Measurements from ENCODE around the gene ETV7.

ETV7 gene

GRCh38 chr6:36387440-36388303 is at the start of gene ETV7:
ETV7 (minus strand) TSS chr6:36387669; CDS start chr6:36387541, 128 bp downstream.
- no peaks in the 10 kb centered on the region; the same call in 1 of the 2 replicates for H3K27me3 ChIP-seq (replicated peaks; ENCODE audit: control insufficient read depth, insufficient read depth, low read length)
- H3K4me3 ChIP-seq (replicated peaks; ENCODE audit: low read depth, low read length), result peak within 1 kb of the TSS; percentile 64
- H3K36me3 ChIP-seq (ENCODE audit: control insufficient read depth, insufficient read depth, low read length), result no peaks in the 10 kb centered on the region
- peak; percentile 56 for DNase-seq (ENCODE audit: extremely low read depth, insufficient read length)
- no peak for TF ChIP-seq CTCF (IDR thresholded peaks at IDR 0.05; ENCODE audit: insufficient read depth, low read length, poor library complexity, severe bottlenecking)

GRCh38 chr6:36436466-36436865 is 49.0 kb upstream of the ETV7 start:
- Histone ChIP-seq H3K4me3 (replicated peaks; ENCODE audit: low read depth, low read length) (no peak overlapping the region), H3K36me3 (ENCODE audit: control insufficient read depth, insufficient read depth, low read length) (no peaks in the 10 kb centered on the region), H3K27me3 (replicated peaks; ENCODE audit: control insufficient read depth, insufficient read depth, low read length) (no peaks in the 10 kb centered on the region)
- no peak for DNase-seq (ENCODE audit: extremely low read depth, insufficient read length)
- TF ChIP-seq CTCF (IDR thresholded peaks at IDR 0.05; ENCODE audit: insufficient read depth, low read length, poor library complexity, severe bottlenecking), result no peak

GRCh38 chr6:36432151-36432671 is 44.7 kb upstream of the ETV7 start:
- Histone ChIP-seq H3K27me3 (replicated peaks; ENCODE audit: control insufficient read depth, insufficient read depth, low read length) (no peaks in the 10 kb centered on the region), H3K36me3 (ENCODE audit: control insufficient read depth, insufficient read depth, low read length) (no peaks in the 10 kb centered on the region), H3K4me3 (replicated peaks; ENCODE audit: low read depth, low read length) (no peak overlapping the region)
- no peak for TF ChIP-seq CTCF (IDR thresholded peaks at IDR 0.05; ENCODE audit: insufficient read depth, low read length, poor library complexity, severe bottlenecking)
- no peak for DNase-seq (ENCODE audit: extremely low read depth, insufficient read length)

GRCh38 chr6:36431197-36431596 is 43.7 kb upstream of the ETV7 start:
- H3K4me3 ChIP-seq (replicated peaks; ENCODE audit: low read depth, low read length), result no peak overlapping the region
- no peak for DNase-seq (ENCODE audit: extremely low read depth, insufficient read length)
- TF ChIP-seq CTCF (IDR thresholded peaks at IDR 0.05; ENCODE audit: insufficient read depth, low read length, poor library complexity, severe bottlenecking), result no peak
- no peaks in the 10 kb centered on the region for H3K27me3 ChIP-seq (replicated peaks; ENCODE audit: control insufficient read depth, insufficient read depth, low read length)
- no peaks in the 10 kb centered on the region for H3K36me3 ChIP-seq (ENCODE audit: control insufficient read depth, insufficient read depth, low read length)

- H3K4me3 ChIP-seq (replicated peaks; ENCODE audit: low read depth, low read length), result no peak overlapping the region
- no peak for DNase-seq (ENCODE audit: extremely low read depth, insufficient read length)
- H3K36me3 ChIP-seq (ENCODE audit: control insufficient read depth, insufficient read depth, low read length), result no peaks in the 10 kb centered on the region
- TF ChIP-seq CTCF (IDR thresholded peaks at IDR 0.05; ENCODE audit: insufficient read depth, low read length, poor library complexity, severe bottlenecking), result no peak
- H3K27me3 ChIP-seq (replicated peaks; ENCODE audit: control insufficient read depth, insufficient read depth, low read length), result no peaks in the 10 kb centered on the region
These were observed 42.9 kb upstream of the ETV7 start for GRCh38 chr6:36430351-36430750.

Measured in GM06990 (cell line).